ENCODE data around the gene ELL2.
A peak's percentile ranks its signal among the peaks of the same experiment; 100 is the strongest.
"Not testable (repeated sequence)": the region's sequence is repeated elsewhere in the genome, so short reads cannot be mapped to it uniquely, and the experiment has no call there.

ELL2 gene

GRCh38 chr5:95836971-95837370 lies 124.7 kb downstream of the ELL2 start:
- DNase-seq: not testable (repeated sequence)

- DNase-seq: no peak
Observed at GRCh38 chr5:95836544-95836943, 125.1 kb downstream of the ELL2 start.

GRCh38 chr5:95835682-95836385 lies 125.8 kb downstream of the ELL2 start:
- DNase-seq: peak; percentile 70
